Epithelial cell of alveolus of lung (primary cell): ENCODE data around the gene COP1. TPM values are rescaled to one million over a fixed set of nuclear protein-coding genes. Genes with fewer than 3 reads are reported as not detected.

Experiments
- total RNA-seq: library from RNA; depleted of rRNA; stranded (reverse); fragments of >200 nt; gene quantifications from 2 replicates; pipeline ENCODE4 v1.2.1, GENCODE V29; 2015

The COP1 gene
- 36.7 and 40.1 TPM in 2 replicates for total RNA-seq

DNA sequence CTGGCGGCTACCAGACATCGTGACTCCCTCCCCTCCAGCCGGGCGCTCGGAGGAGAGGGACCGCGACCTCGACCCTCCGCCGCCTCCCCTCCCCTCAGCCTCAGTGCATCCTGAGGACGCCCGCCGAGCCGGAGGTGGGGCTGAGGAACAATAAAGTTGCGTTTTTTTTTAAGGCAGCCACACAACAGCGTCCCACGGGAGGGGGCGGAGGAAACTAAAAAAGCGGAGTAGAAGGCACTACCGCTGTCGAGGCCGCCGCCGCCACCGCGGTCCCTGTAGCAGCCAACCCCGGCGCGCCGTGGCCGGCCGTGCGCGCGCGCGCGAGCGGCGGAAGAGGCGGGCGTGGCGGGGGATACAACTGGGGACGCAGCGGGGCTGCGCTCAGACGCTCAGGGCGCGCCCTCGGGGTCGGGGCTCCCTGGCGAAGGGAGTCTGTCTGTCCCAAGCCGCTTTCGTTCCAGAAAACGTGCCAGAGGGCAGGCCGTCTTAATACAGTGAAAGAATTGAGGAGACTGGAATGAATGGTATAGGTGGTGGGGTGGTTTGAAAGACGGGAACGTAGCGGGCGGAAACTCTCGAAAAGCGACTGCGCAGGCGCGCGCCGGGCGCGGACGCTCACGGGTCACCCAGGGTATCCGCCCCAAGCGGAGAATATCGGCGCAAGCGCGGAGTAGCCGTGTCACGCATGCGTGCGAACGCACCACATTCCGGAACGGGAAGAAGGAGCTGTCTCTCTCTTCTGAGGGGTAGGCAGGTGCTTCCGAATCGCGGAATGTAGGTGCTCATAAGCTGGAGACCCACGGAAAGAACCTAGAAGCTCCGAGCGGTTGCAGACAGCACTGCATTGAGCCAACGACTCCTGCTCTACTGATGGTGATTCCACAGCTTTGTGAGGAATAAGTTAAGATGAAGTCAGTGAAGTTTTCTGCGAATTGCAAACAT is at the start of gene COP1:
COP1 (minus strand) TSS at position 326 of the 942 bp plus-strand sequence; CDS start at position 18, 308 bp downstream.

